ENCODE measurements around the gene LRRC58.

The LRRC58 gene

GRCh38 chr3:120394347-120394746 is 45.2 kb upstream of the LRRC58 start:
- H3K36me3 ChIP-seq (ENCODE audit: control insufficient read depth in 2 of 2, insufficient read depth in 1 of 2, low read length in 2 of 2) = peaks cover 7 to 57% of the 10 kb centered on the region in 2 experiments; a peak in 1 of 3 replicates
- H3K9me3 ChIP-seq (ENCODE audit: control insufficient read depth, insufficient read depth, low read depth, low read length) = no peaks in the 10 kb centered on the region
- H3K4me1 ChIP-seq (ENCODE audit: control insufficient read depth, insufficient read depth, low read length) = no peaks in the 10 kb centered on the region
- TF ChIP-seq ZNF621 (tag by site-specific recombination; IDR thresholded peaks at IDR 0.05) = no peak
- no peak for TF ChIP-seq KLF10 (tag by site-specific recombination; IDR thresholded peaks at IDR 0.05)
- TF ChIP-seq ZNF777 (tag by site-specific recombination; IDR thresholded peaks at IDR 0.05; ENCODE audit: borderline replicate concordance) = no peak
- no peak for TF ChIP-seq ZBTB49 (tag by site-specific recombination; IDR thresholded peaks at IDR 0.05; ENCODE audit: low read depth)
- TF ChIP-seq ZNF654 (tag by site-specific recombination; IDR thresholded peaks at IDR 0.05; ENCODE audit: low read depth) = no peak
- TF ChIP-seq ZNF23 (tag by site-specific recombination; IDR thresholded peaks at IDR 0.05; ENCODE audit: borderline replicate concordance) = no peak
- no peak for TF ChIP-seq ZNF2 (tag by site-specific recombination; IDR thresholded peaks at IDR 0.05)
- TF ChIP-seq ZNF645 (tag by site-specific recombination; IDR thresholded peaks at IDR 0.05) = no peak
- POLR2A ChIA-PET = no interaction called here
- CTCF ChIA-PET = no interaction called here
- no peak overlapping the region for H3K27ac ChIP-seq (ENCODE audit: extremely low read depth, low read depth, low read length)
- H3K4me3 ChIP-seq (ENCODE audit: low read depth, low read length) = no peak overlapping the region

- POLR2A ChIA-PET = no interaction called here
- H3K36me3 ChIP-seq (ENCODE audit: control insufficient read depth in 2 of 2, insufficient read depth in 1 of 2, low read length in 2 of 2) = peaks cover 7 to 51% of the 10 kb centered on the region in 2 experiments; a peak in 1 of 3 replicates
Measured at GRCh38 chr3:120393761-120394160, 44.6 kb upstream of the LRRC58 start.

More at GRCh38 chr3:120393761-120394160, 44.6 kb upstream of the LRRC58 start:
- no peak overlapping the region for H3K27ac ChIP-seq (ENCODE audit: extremely low read depth, low read depth, low read length)
- CTCF ChIA-PET = no interaction called here
- H3K9me3 ChIP-seq (ENCODE audit: control insufficient read depth, insufficient read depth, low read depth, low read length) = no peaks in the 10 kb centered on the region
- H3K4me3 ChIP-seq (ENCODE audit: low read depth, low read length) = no peak overlapping the region
- H3K4me1 ChIP-seq (ENCODE audit: control insufficient read depth, insufficient read depth, low read length) = no peaks in the 10 kb centered on the region
- TF ChIP-seq ZNF366 (tag by site-specific recombination; conservative IDR thresholded peaks at IDR 0.05) (no peak), ZNF19 (tag by site-specific recombination; IDR thresholded peaks at IDR 0.05; ENCODE audit: low read depth) (no peak), GLI4 (tag by site-specific recombination; IDR thresholded peaks at IDR 0.05) (no peak), ZNF416 (tag by site-specific recombination; IDR thresholded peaks at IDR 0.05) (no peak), ZNF670 (tag by site-specific recombination; IDR thresholded peaks at IDR 0.05; ENCODE audit: low read depth) (no peak), ZNF114 (tag by site-specific recombination; IDR thresholded peaks at IDR 0.05) (no peak), ZNF48 (tag by site-specific recombination; IDR thresholded peaks at IDR 0.05) (no peak), SP3 (tag by site-specific recombination; IDR thresholded peaks at IDR 0.05) (no peak), PRDM2 (tag by site-specific recombination; IDR thresholded peaks at IDR 0.05; ENCODE audit: borderline replicate concordance) (no peak), ZBTB10 (tag by site-specific recombination; IDR thresholded peaks at IDR 0.05) (no peak)

Data from HEK293 (cell line).